ENCODE measurements around the gene SLC25A27. TPM values are rescaled to one million over a fixed set of nuclear protein-coding genes. Genes with fewer than 3 reads are reported as not detected.
"Not testable (repeated sequence)": the region's sequence is repeated elsewhere in the genome, so short reads cannot be mapped to it uniquely, and the experiment has no call there.

The SLC25A27 gene
- total and polyA plus RNA-seq, 8 donors: 1.6 to 55.8 (median 32.4) TPM

- H3K36me3 ChIP-seq: no peaks in the 10 kb centered on the region
- intact Hi-C loops (cut with DNase I; ENCODE audit: low total_unique reads): no loop called here
- H3K27ac ChIP-seq: no peak overlapping the region
- H3K4me1 ChIP-seq: no peaks in the 10 kb centered on the region
- no peak for DNase-seq
- TF ChIP-seq POLR2A (IDR thresholded peaks at IDR 0.05) (no peak), EP300 (IDR thresholded peaks at IDR 0.05) (no peak), POLR2AphosphoS5 (IDR thresholded peaks at IDR 0.05) (no peak), CTCF (IDR thresholded peaks at IDR 0.05) (no peak)
- H3K27me3 ChIP-seq: no peaks in the 10 kb centered on the region
- WGBS, 5 donors: 87 to 89% (median 89%) methylated on average over 4 of the region's 4 CpGs
- no peaks in the 10 kb centered on the region for H3K9me3 ChIP-seq
- H3K4me3 ChIP-seq: no peak overlapping the region
Observed at GRCh38 chr6:46642928-46643751, 9.6 kb upstream of the SLC25A27 start.

- no peaks in the 10 kb centered on the region for H3K27me3 ChIP-seq
- no peak overlapping the region for H3K27ac ChIP-seq
- H3K36me3 ChIP-seq: no peaks in the 10 kb centered on the region
- no peaks in the 10 kb centered on the region for H3K4me1 ChIP-seq
- intact Hi-C loops (cut with DNase I; ENCODE audit: low total_unique reads): no loop called here
- H3K4me3 ChIP-seq: no peak overlapping the region
- H3K9me3 ChIP-seq: no peaks in the 10 kb centered on the region
- TF ChIP-seq CTCF (IDR thresholded peaks at IDR 0.05): no peak
- no peak for TF ChIP-seq POLR2A (IDR thresholded peaks at IDR 0.05)
- TF ChIP-seq POLR2AphosphoS5 (IDR thresholded peaks at IDR 0.05): no peak
- TF ChIP-seq EP300 (IDR thresholded peaks at IDR 0.05): no peak
- no peak for DNase-seq
- 94 to 100% (median 96%) methylated on average over 1 of the region's 1 CpG for WGBS, 5 donors
Observed at GRCh38 chr6:46645265-46645664, 7.5 kb upstream of the SLC25A27 start.

- H3K36me3 ChIP-seq; H3K9me3 ChIP-seq; H3K27me3 ChIP-seq; intact Hi-C loops (cut with DNase I; ENCODE audit: low total_unique reads); H3K27ac ChIP-seq; H3K4me3 ChIP-seq; DNase-seq: not testable (repeated sequence)
- H3K4me1 ChIP-seq: peaks cover 0 to 20% (median 9%) of the 10 kb centered on the region in 4 donors
- WGBS, 5 donors: 62 to 97% (median 89%) methylated on average over 3 to 4 of the region's 4 CpGs
Observed at GRCh38 chr6:46648108-46648507, 4.7 kb upstream of the SLC25A27 start.

- Histone ChIP-seq H3K4me3 (no peak overlapping the region), H3K9me3 (no peaks in the 10 kb centered on the region), H3K4me1 (peaks cover 0 to 27% (median 17%) of the 10 kb centered on the region in 4 donors), H3K36me3 (no peaks in the 10 kb centered on the region), H3K27ac (no peak overlapping the region), H3K27me3 (no peaks in the 10 kb centered on the region)
- no peak for TF ChIP-seq EP300 (IDR thresholded peaks at IDR 0.05)
- TF ChIP-seq POLR2AphosphoS5 (IDR thresholded peaks at IDR 0.05): no peak
- no peak for TF ChIP-seq POLR2A (IDR thresholded peaks at IDR 0.05)
- TF ChIP-seq CTCF (IDR thresholded peaks at IDR 0.05): no peak
- WGBS, 5 donors: 71 to 80% (median 74%) methylated on average over 5 of the region's 5 CpGs
- DNase-seq: no peak
- intact Hi-C loops (cut with DNase I; ENCODE audit: low total_unique reads): no loop called here
Observed at GRCh38 chr6:46648869-46649492, 3.8 kb upstream of the SLC25A27 start.
